WTC11 (cell line): ENCODE data around the gene GPC5. TPM values are rescaled to one million over a fixed set of nuclear protein-coding genes. Genes with fewer than 3 reads are reported as not detected.

Experiments used
- ATAC-seq: fragments of 200-7000 bp; cut with Tn5 transposase; 2 replicates; pipeline ENCODE4 v1.10.0; 2021; ENCODE audit warnings: mild to moderate bottlenecking, moderate library complexity
- CTCF ChIA-PET: fragments of 300-600 bp; sonication (Branson Sonifier 250); formaldehyde crosslinking; loops from one replicate; lab custom pipeline; 2021; ENCODE audit warnings: antibody characterized with exemption; lab: Charles Lee
- POLR2A ChIA-PET: fragments of 350-600 bp; sonication (Branson Sonifier 250); formaldehyde crosslinking; loops from one replicate; lab custom pipeline; 2021; ENCODE audit warnings: antibody characterized with exemption; lab: Charles Lee
- DNase-seq: peaks from one replicate; pipeline ENCODE4 v3.0.0; 2021; ENCODE audit warnings: low spot score
- H3K27ac Mint-ChIP-seq: 2 replicates; pipeline ENCODE4 v1.8.0; 2021; ENCODE audit warnings: mixed read lengths
- H3K27me3 Mint-ChIP-seq: 2 replicates; pipeline ENCODE4 v1.8.0; 2021; ENCODE audit warnings: low read depth, mild to moderate bottlenecking, moderate library complexity, mixed read lengths
- H3K36me3 Mint-ChIP-seq: 2 replicates; pipeline ENCODE4 v1.8.0; 2021; ENCODE audit warnings: mixed read lengths
- H3K4me1 Mint-ChIP-seq: 2 replicates; pipeline ENCODE4 v1.8.0; 2022; ENCODE audit warnings: mixed read lengths
- H3K4me3 Mint-ChIP-seq: 2 replicates; pipeline ENCODE4 v1.8.0; 2021; ENCODE audit warnings: mild to moderate bottlenecking, moderate library complexity, mixed read lengths
- H3K9me3 Mint-ChIP-seq: 2 replicates; pipeline ENCODE4 v1.8.0; 2021; ENCODE audit warnings: mixed read lengths
- CREB1 ChIP-seq: sonication (generic); formaldehyde crosslinking; IDR thresholded peaks from 2 replicates; pipeline ENCODE4 v1.8.0; 2023; ENCODE audit warnings: mild to moderate bottlenecking, missing genetic modification reagents
- ESRRA ChIP-seq: sonication (generic); formaldehyde crosslinking; IDR thresholded peaks from 2 replicates; pipeline ENCODE4 v1.8.1; 2022; ENCODE audit warnings: mild to moderate bottlenecking, missing genetic modification reagents, borderline replicate concordance
- NR1H2 ChIP-seq: sonication (generic); formaldehyde crosslinking; IDR thresholded peaks from 2 replicates; pipeline ENCODE4 v1.9.0; 2021; ENCODE audit warnings: mild to moderate bottlenecking, moderate library complexity, missing genetic modification reagents
- OVOL2 ChIP-seq: fragments of 250-450 bp; sonication (Bioruptor Pico); IDR thresholded peaks from 2 replicates; pipeline ENCODE4 v1.9.0; 2021; ENCODE audit warnings: mild to moderate bottlenecking, borderline replicate concordance
- RELA ChIP-seq: sonication (generic); formaldehyde crosslinking; IDR thresholded peaks from 2 replicates; pipeline ENCODE4 v1.8.1; 2022; ENCODE audit warnings: missing genetic modification reagents, mild to moderate bottlenecking, borderline replicate concordance
- RORB ChIP-seq: fragments of 250-450 bp; sonication (Bioruptor Pico); IDR thresholded peaks from 2 replicates; pipeline ENCODE4 v1.9.0; 2021; ENCODE audit warnings: mild to moderate bottlenecking
- ZNF317 ChIP-seq: sonication (generic); formaldehyde crosslinking; IDR thresholded peaks from 2 replicates; pipeline ENCODE4 v1.8.1; 2023; ENCODE audit warnings: low read depth, mild to moderate bottlenecking, moderate library complexity, missing genetic modification reagents, borderline replicate concordance
- total RNA-seq: library from RNA; stranded (reverse); gene quantifications from 3 replicates; pipeline ENCODE4 v1.2.3, GENCODE V29; 2021
- TF ChIP-seq, protein P1 (sequence below): sonication (generic); formaldehyde crosslinking; IDR thresholded peaks from 2 replicates; pipeline ENCODE4 v1.8.1; 2022; ENCODE audit warnings: mild to moderate bottlenecking, missing genetic modification reagents, moderate library complexity, borderline replicate concordance
- TF ChIP-seq, protein P2 (sequence below): sonication (generic); formaldehyde crosslinking; IDR thresholded peaks from 2 replicates; pipeline ENCODE4 v1.8.0; 2022; ENCODE audit warnings: missing genetic modification reagents
- TF ChIP-seq, protein P3 (sequence below): fragments of 250-450 bp; sonication (Bioruptor Pico); IDR thresholded peaks from 2 replicates; pipeline ENCODE4 v1.9.0; 2021; ENCODE audit warnings: mild to moderate bottlenecking
- TF ChIP-seq, protein P4 (sequence below): fragments of 250-450 bp; sonication (Bioruptor Pico); conservative IDR thresholded peaks from 2 replicates; pipeline ENCODE4 v1.9.0; 2021; ENCODE audit warnings: mild to moderate bottlenecking
- TF ChIP-seq, protein P5 (sequence below): fragments of 200-600 bp; IDR thresholded peaks from 2 replicates; pipeline ENCODE4 v1.8.0; 2022; ENCODE audit warnings: antibody characterized with exemption
- TF ChIP-seq, protein P6 (sequence below): fragments of 250-450 bp; sonication (Bioruptor Pico); IDR thresholded peaks from 2 replicates; pipeline ENCODE4 v1.9.0; 2021; ENCODE audit warnings: mild to moderate bottlenecking, borderline replicate concordance

The GPC5 gene
- total RNA-seq, 1 experiment from 2014 or later = 0.46 TPM

DNA sequence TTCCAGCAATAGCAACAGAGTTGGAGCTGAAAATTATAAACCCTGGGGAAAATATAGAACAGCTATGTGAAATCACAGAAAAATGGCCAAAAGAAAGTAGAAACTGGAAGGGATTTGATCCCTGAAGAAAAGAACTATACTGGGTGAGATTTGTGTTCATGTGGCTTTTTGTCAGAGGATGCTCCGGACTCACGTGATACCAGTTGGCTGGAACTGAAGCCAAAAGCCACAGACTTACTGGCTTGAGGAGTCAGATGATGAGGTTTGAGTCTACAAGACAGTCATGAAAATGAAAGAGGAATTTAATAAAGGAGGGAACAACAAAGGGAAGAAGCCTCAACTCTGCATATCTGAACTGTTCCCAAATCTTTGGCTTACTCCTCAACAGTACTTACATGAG is 427.1 kb downstream of the GPC5 start (continued):
- TF ChIP-seq, protein P1, sequence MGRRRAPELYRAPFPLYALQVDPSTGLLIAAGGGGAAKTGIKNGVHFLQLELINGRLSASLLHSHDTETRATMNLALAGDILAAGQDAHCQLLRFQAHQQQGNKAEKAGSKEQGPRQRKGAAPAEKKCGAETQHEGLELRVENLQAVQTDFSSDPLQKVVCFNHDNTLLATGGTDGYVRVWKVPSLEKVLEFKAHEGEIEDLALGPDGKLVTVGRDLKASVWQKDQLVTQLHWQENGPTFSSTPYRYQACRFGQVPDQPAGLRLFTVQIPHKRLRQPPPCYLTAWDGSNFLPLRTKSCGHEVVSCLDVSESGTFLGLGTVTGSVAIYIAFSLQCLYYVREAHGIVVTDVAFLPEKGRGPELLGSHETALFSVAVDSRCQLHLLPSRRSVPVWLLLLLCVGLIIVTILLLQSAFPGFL = no peak
- TF ChIP-seq, protein P2, sequence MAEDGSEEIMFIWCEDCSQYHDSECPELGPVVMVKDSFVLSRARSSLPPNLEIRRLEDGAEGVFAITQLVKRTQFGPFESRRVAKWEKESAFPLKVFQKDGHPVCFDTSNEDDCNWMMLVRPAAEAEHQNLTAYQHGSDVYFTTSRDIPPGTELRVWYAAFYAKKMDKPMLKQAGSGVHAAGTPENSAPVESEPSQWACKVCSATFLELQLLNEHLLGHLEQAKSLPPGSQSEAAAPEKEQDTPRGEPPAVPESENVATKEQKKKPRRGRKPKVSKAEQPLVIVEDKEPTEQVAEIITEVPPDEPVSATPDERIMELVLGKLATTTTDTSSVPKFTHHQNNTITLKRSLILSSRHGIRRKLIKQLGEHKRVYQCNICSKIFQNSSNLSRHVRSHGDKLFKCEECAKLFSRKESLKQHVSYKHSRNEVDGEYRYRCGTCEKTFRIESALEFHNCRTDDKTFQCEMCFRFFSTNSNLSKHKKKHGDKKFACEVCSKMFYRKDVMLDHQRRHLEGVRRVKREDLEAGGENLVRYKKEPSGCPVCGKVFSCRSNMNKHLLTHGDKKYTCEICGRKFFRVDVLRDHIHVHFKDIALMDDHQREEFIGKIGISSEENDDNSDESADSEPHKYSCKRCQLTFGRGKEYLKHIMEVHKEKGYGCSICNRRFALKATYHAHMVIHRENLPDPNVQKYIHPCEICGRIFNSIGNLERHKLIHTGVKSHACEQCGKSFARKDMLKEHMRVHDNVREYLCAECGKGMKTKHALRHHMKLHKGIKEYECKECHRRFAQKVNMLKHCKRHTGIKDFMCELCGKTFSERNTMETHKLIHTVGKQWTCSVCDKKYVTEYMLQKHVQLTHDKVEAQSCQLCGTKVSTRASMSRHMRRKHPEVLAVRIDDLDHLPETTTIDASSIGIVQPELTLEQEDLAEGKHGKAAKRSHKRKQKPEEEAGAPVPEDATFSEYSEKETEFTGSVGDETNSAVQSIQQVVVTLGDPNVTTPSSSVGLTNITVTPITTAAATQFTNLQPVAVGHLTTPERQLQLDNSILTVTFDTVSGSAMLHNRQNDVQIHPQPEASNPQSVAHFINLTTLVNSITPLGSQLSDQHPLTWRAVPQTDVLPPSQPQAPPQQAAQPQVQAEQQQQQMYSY (CRISPR knock-in tag) = no peak
- no peak for TF ChIP-seq CREB1 (CRISPR knock-in tag)

DNA sequence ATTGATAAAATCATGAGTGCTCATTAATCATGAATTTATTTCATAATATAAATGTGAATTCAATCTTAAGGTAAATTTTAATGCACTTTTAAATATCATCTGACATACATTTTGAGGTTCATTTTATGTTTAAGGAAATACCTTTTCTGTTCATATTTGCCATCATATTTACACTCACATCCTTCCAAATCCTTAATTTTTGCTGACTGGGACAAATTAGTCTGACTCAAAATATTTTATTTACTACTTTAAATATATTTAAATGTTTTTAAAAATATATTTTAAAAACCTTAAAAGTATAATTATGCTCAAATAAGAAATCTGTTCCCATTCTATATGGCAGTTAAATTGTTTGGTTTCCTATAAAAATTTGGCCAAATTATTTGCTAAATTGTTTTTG is 438.1 kb downstream of the GPC5 start:
- TF ChIP-seq RORB (no peak), RELA (CRISPR knock-in tag) (no peak), NR1H2 (no peak), OVOL2 (CRISPR knock-in tag) (no peak), ESRRA (CRISPR knock-in tag) (no peak), ZNF317 (CRISPR knock-in tag) (no peak)
- TF ChIP-seq, protein P3, sequence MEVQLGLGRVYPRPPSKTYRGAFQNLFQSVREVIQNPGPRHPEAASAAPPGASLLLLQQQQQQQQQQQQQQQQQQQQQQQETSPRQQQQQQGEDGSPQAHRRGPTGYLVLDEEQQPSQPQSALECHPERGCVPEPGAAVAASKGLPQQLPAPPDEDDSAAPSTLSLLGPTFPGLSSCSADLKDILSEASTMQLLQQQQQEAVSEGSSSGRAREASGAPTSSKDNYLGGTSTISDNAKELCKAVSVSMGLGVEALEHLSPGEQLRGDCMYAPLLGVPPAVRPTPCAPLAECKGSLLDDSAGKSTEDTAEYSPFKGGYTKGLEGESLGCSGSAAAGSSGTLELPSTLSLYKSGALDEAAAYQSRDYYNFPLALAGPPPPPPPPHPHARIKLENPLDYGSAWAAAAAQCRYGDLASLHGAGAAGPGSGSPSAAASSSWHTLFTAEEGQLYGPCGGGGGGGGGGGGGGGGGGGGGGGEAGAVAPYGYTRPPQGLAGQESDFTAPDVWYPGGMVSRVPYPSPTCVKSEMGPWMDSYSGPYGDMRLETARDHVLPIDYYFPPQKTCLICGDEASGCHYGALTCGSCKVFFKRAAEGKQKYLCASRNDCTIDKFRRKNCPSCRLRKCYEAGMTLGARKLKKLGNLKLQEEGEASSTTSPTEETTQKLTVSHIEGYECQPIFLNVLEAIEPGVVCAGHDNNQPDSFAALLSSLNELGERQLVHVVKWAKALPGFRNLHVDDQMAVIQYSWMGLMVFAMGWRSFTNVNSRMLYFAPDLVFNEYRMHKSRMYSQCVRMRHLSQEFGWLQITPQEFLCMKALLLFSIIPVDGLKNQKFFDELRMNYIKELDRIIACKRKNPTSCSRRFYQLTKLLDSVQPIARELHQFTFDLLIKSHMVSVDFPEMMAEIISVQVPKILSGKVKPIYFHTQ (CRISPR knock-in tag) = no peak
- TF ChIP-seq, protein P4, sequence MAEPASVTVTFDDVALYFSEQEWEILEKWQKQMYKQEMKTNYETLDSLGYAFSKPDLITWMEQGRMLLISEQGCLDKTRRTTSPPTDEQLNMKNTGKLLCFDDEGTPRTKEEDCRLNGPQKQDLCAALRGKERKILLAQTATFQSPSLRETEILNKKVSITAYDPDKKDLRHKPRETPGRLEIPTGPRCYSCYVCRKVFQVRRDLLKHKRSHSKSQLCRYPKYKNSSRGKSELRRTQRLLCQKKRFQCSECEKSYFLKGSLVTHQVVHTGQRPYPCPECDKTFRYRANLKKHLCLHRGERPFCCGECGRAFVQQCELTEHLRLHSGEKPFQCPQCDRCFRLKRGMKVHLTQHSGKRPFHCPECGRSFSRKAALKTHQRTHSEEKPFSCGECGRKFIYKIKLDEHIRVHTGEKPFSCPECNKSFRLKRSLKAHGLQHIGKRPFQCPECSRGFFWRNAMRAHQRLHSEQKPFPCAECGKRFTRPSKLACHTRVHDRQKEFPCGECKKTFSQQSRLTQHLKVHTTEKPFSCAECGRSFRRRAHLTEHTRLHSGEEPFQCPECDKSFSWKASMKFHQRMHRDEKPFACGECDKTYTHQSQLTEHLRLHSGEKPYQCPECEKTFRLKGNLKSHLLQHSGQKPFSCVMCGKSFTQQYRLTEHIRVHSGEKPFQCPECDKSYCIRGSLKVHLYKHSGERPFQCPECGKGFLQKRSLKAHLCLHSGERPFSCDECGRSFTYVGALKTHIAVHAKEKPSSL (CRISPR knock-in tag) = no peak
- TF ChIP-seq, protein P2 (CRISPR knock-in tag) = no peak
- TF ChIP-seq, protein P5, sequence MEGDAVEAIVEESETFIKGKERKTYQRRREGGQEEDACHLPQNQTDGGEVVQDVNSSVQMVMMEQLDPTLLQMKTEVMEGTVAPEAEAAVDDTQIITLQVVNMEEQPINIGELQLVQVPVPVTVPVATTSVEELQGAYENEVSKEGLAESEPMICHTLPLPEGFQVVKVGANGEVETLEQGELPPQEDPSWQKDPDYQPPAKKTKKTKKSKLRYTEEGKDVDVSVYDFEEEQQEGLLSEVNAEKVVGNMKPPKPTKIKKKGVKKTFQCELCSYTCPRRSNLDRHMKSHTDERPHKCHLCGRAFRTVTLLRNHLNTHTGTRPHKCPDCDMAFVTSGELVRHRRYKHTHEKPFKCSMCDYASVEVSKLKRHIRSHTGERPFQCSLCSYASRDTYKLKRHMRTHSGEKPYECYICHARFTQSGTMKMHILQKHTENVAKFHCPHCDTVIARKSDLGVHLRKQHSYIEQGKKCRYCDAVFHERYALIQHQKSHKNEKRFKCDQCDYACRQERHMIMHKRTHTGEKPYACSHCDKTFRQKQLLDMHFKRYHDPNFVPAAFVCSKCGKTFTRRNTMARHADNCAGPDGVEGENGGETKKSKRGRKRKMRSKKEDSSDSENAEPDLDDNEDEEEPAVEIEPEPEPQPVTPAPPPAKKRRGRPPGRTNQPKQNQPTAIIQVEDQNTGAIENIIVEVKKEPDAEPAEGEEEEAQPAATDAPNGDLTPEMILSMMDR = no peak
- TF ChIP-seq, protein P6, sequence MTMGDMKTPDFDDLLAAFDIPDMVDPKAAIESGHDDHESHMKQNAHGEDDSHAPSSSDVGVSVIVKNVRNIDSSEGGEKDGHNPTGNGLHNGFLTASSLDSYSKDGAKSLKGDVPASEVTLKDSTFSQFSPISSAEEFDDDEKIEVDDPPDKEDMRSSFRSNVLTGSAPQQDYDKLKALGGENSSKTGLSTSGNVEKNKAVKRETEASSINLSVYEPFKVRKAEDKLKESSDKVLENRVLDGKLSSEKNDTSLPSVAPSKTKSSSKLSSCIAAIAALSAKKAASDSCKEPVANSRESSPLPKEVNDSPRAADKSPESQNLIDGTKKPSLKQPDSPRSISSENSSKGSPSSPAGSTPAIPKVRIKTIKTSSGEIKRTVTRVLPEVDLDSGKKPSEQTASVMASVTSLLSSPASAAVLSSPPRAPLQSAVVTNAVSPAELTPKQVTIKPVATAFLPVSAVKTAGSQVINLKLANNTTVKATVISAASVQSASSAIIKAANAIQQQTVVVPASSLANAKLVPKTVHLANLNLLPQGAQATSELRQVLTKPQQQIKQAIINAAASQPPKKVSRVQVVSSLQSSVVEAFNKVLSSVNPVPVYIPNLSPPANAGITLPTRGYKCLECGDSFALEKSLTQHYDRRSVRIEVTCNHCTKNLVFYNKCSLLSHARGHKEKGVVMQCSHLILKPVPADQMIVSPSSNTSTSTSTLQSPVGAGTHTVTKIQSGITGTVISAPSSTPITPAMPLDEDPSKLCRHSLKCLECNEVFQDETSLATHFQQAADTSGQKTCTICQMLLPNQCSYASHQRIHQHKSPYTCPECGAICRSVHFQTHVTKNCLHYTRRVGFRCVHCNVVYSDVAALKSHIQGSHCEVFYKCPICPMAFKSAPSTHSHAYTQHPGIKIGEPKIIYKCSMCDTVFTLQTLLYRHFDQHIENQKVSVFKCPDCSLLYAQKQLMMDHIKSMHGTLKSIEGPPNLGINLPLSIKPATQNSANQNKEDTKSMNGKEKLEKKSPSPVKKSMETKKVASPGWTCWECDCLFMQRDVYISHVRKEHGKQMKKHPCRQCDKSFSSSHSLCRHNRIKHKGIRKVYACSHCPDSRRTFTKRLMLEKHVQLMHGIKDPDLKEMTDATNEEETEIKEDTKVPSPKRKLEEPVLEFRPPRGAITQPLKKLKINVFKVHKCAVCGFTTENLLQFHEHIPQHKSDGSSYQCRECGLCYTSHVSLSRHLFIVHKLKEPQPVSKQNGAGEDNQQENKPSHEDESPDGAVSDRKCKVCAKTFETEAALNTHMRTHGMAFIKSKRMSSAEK (CRISPR knock-in tag) = no peak
- TF ChIP-seq, all 79 proteins: peak for 0
- ChIA-PET POLR2A (no interaction called here), CTCF (no interaction called here)
- H3K36me3 Mint-ChIP-seq = no peaks in the 10 kb centered on the region
- no peak overlapping the region for H3K27ac Mint-ChIP-seq
- DNase-seq = no peak
- H3K27me3 Mint-ChIP-seq = no peaks in the 10 kb centered on the region
- no peak for ATAC-seq
- no peaks in the 10 kb centered on the region for H3K4me1 Mint-ChIP-seq
- H3K4me3 Mint-ChIP-seq = no peak overlapping the region
- peaks cover 15% of the 10 kb centered on the region for H3K9me3 Mint-ChIP-seq
